WTC11 (cell line): ENCODE measurements around the gene NES. TPM values are rescaled to one million over a fixed set of nuclear protein-coding genes. Genes with fewer than 3 reads are reported as not detected.

Source experiments
- ATAC-seq: fragments of 200-7000 bp; cut with Tn5 transposase; 2 replicates; pipeline ENCODE4 v1.10.0; 2021; ENCODE audit warnings: mild to moderate bottlenecking, moderate library complexity
- CTCF ChIA-PET: fragments of 300-600 bp; sonication (Branson Sonifier 250); formaldehyde crosslinking; loops from one replicate; lab custom pipeline; 2021; ENCODE audit warnings: antibody characterized with exemption; lab: Charles Lee
- POLR2A ChIA-PET: fragments of 350-600 bp; sonication (Branson Sonifier 250); formaldehyde crosslinking; loops from one replicate; lab custom pipeline; 2021; ENCODE audit warnings: antibody characterized with exemption; lab: Charles Lee
- DNase-seq: peaks from one replicate; pipeline ENCODE4 v3.0.0; 2021; ENCODE audit warnings: low spot score
- H3K27ac Mint-ChIP-seq: 2 replicates; pipeline ENCODE4 v1.8.0; 2021; ENCODE audit warnings: mixed read lengths
- H3K27me3 Mint-ChIP-seq: 2 replicates; pipeline ENCODE4 v1.8.0; 2021; ENCODE audit warnings: low read depth, mild to moderate bottlenecking, moderate library complexity, mixed read lengths
- H3K36me3 Mint-ChIP-seq: 2 replicates; pipeline ENCODE4 v1.8.0; 2021; ENCODE audit warnings: mixed read lengths
- H3K4me1 Mint-ChIP-seq: 2 replicates; pipeline ENCODE4 v1.8.0; 2022; ENCODE audit warnings: mixed read lengths
- H3K4me3 Mint-ChIP-seq: 2 replicates; pipeline ENCODE4 v1.8.0; 2021; ENCODE audit warnings: mild to moderate bottlenecking, moderate library complexity, mixed read lengths
- H3K9me3 Mint-ChIP-seq: 2 replicates; pipeline ENCODE4 v1.8.0; 2021; ENCODE audit warnings: mixed read lengths
- E2F1 ChIP-seq: sonication (generic); formaldehyde crosslinking; IDR thresholded peaks from 2 replicates; pipeline ENCODE4 v1.8.0; 2022; ENCODE audit warnings: mild to moderate bottlenecking, missing genetic modification reagents
- E2F4 ChIP-seq: sonication (generic); formaldehyde crosslinking; IDR thresholded peaks from 2 replicates; pipeline ENCODE4 v1.8.1; 2022; ENCODE audit warnings: low read depth, mild to moderate bottlenecking, moderate library complexity, missing genetic modification reagents, borderline replicate concordance
- E2F5 ChIP-seq: sonication (generic); formaldehyde crosslinking; IDR thresholded peaks from 2 replicates; pipeline ENCODE4 v1.8.1; 2022; ENCODE audit warnings: mild to moderate bottlenecking, moderate library complexity, missing genetic modification reagents
- ETV6 ChIP-seq: sonication (generic); formaldehyde crosslinking; IDR thresholded peaks from 2 replicates; pipeline ENCODE4 v1.8.1; 2022; ENCODE audit warnings: mild to moderate bottlenecking, missing genetic modification reagents
- GABPB1 ChIP-seq: sonication (generic); formaldehyde crosslinking; IDR thresholded peaks from 2 replicates; pipeline ENCODE4 v1.8.1; 2023; ENCODE audit warnings: mild to moderate bottlenecking, missing genetic modification reagents
- SMAD4 ChIP-seq: sonication (generic); formaldehyde crosslinking; IDR thresholded peaks from 2 replicates; pipeline ENCODE4 v1.8.0; 2022; ENCODE audit warnings: mild to moderate bottlenecking, missing genetic modification reagents
- USF1 ChIP-seq: sonication (generic); formaldehyde crosslinking; IDR thresholded peaks from 2 replicates; pipeline ENCODE4 v1.8.0; 2022; ENCODE audit warnings: mild to moderate bottlenecking, missing genetic modification reagents
- ZBTB21 ChIP-seq: sonication (generic); formaldehyde crosslinking; IDR thresholded peaks from 2 replicates; pipeline ENCODE4 v1.8.1; 2023; ENCODE audit warnings: mild to moderate bottlenecking, missing genetic modification reagents, borderline replicate concordance
- ZNF232 ChIP-seq: sonication (generic); formaldehyde crosslinking; IDR thresholded peaks from 2 replicates; pipeline ENCODE4 v1.8.0; 2022; ENCODE audit warnings: mild to moderate bottlenecking, missing genetic modification reagents
- ZNF263 ChIP-seq: sonication (generic); formaldehyde crosslinking; IDR thresholded peaks from 2 replicates; pipeline ENCODE4 v1.8.1; 2022; ENCODE audit warnings: low read depth, mild to moderate bottlenecking, moderate library complexity, missing genetic modification reagents
- ZNF281 ChIP-seq: sonication (generic); formaldehyde crosslinking; IDR thresholded peaks from 2 replicates; pipeline ENCODE4 v1.8.0; 2023; ENCODE audit warnings: mild to moderate bottlenecking, missing genetic modification reagents
- ZNF396 ChIP-seq: fragments of 250-450 bp; sonication (Bioruptor Pico); IDR thresholded peaks from 2 replicates; pipeline ENCODE4 v1.8.0; 2021; ENCODE audit warnings: mild to moderate bottlenecking, moderate library complexity, borderline replicate concordance
- ZNF423 ChIP-seq: fragments of 250-450 bp; sonication (Bioruptor Pico); IDR thresholded peaks from 2 replicates; pipeline ENCODE4 v2.1.2; 2022; ENCODE audit warnings: mild to moderate bottlenecking, moderate library complexity
- ZNF671 ChIP-seq: fragments of 250-450 bp; sonication (Bioruptor Pico); IDR thresholded peaks from 2 replicates; pipeline ENCODE4 v1.8.0; 2021; ENCODE audit warnings: mild to moderate bottlenecking
- ZSCAN18 ChIP-seq: fragments of 250-450 bp; sonication (Bioruptor Pico); IDR thresholded peaks from 2 replicates; pipeline ENCODE4 v2.1.2; 2022; ENCODE audit warnings: mild to moderate bottlenecking, moderate library complexity
- total RNA-seq: library from RNA; stranded (reverse); gene quantifications from 3 replicates; pipeline ENCODE4 v1.2.3, GENCODE V29; 2021

NES gene
- total RNA-seq, 1 experiment from 2014 or later: 127 TPM

- TF ChIP-seq E2F4 (CRISPR knock-in tag): no peak
- TF ChIP-seq USF1 (CRISPR knock-in tag): no peak
- no peak for TF ChIP-seq ZNF423
- no peak for TF ChIP-seq ZNF263 (CRISPR knock-in tag)
Measured at GRCh38 chr1:156673387-156674121, 3.7 kb downstream of the NES start (continued).

- Mint-ChIP-seq H3K9me3 (peaks cover 11% of the 10 kb centered on the region), H3K4me3 (no peak overlapping the region), H3K36me3 (peaks cover 27% of the 10 kb centered on the region), H3K27ac (no peak overlapping the region), H3K27me3 (peaks cover 10% of the 10 kb centered on the region), H3K4me1 (peaks cover 86% of the 10 kb centered on the region)
- ATAC-seq: no peak
- CTCF ChIA-PET: interaction anchor here (1.0 to 1.4 kb wide), 2 partner anchors 10 to 52 kb away, joined by 3 read pairs; partner anchors contain the start of gene HAPLN2
- no peak for DNase-seq
- POLR2A ChIA-PET: interaction anchor here (1.8 kb wide), 1 partner anchor 10 kb away, joined by 5 read pairs; no protein-coding TSS in a partner anchor
- TF ChIP-seq E2F1 (CRISPR knock-in tag): no peak
- no peak for TF ChIP-seq ETV6 (CRISPR knock-in tag)
- TF ChIP-seq ZNF232 (CRISPR knock-in tag): no peak
- no peak for TF ChIP-seq ZNF671 (CRISPR knock-in tag)
- no peak for TF ChIP-seq GABPB1
- no peak for TF ChIP-seq ZBTB21 (CRISPR knock-in tag)
- no peak for TF ChIP-seq ZNF396 (CRISPR knock-in tag)
Measured at GRCh38 chr1:156671804-156672203, 5.4 kb downstream of the NES start.

- Mint-ChIP-seq H3K27me3 (peaks cover 5% of the 10 kb centered on the region), H3K4me3 (no peak overlapping the region), H3K27ac (no peak overlapping the region; the same call in 1 of the 2 replicates), H3K4me1 (peaks cover 89% of the 10 kb centered on the region), H3K36me3 (peaks cover 27% of the 10 kb centered on the region), H3K9me3 (peaks cover 11% of the 10 kb centered on the region)
- POLR2A ChIA-PET: interaction anchor here (1.2 to 1.8 kb wide), 2 partner anchors 9 to 36 kb away, joined by 3 to 5 read pairs; no protein-coding TSS in a partner anchor
- no peak for ATAC-seq
- CTCF ChIA-PET: interaction anchor here (1.2 to 4.1 kb wide), 5 partner anchors 9 to 51 kb away, joined by 3 to 15 read pairs (median 5); partner anchors contain the start of gene HAPLN2
- no peak for DNase-seq
- no peak for TF ChIP-seq E2F5 (CRISPR knock-in tag)
- TF ChIP-seq ZNF281: no peak
- no peak for TF ChIP-seq SMAD4 (CRISPR knock-in tag)
- TF ChIP-seq ZSCAN18 (CRISPR knock-in tag): no peak
Measured at GRCh38 chr1:156670791-156671190, 6.4 kb downstream of the NES start.
